Progenitor cell of endocrine pancreas (in vitro differentiated cells): ENCODE measurements around the gene DAB1. TPM values are rescaled to one million over a fixed set of nuclear protein-coding genes. Genes with fewer than 3 reads are reported as not detected.
A peak's percentile ranks its signal among the peaks of the same experiment; 100 is the strongest.

Experiments
- DNase-seq: peaks from one replicate; pipeline ENCODE4 v3.0.0; 2021; ENCODE audit warnings: low spot score; ENCODE audit not compliant: unreplicated experiment
- H3K27ac Mint-ChIP-seq: 2 replicates; pipeline ENCODE4 v1.8.0; 2021; ENCODE audit warnings: mild to moderate bottlenecking, moderate library complexity, mixed read lengths
- H3K27me3 Mint-ChIP-seq: 2 replicates; pipeline ENCODE4 v1.8.0; 2021; ENCODE audit warnings: mixed read lengths
- H3K36me3 Mint-ChIP-seq: 2 replicates; pipeline ENCODE4 v1.8.0; 2022; ENCODE audit warnings: mixed read lengths; ENCODE audit not compliant: insufficient read depth
- H3K4me1 Mint-ChIP-seq: 2 replicates; pipeline ENCODE4 v1.8.0; 2021; ENCODE audit warnings: low read depth, mixed read lengths
- H3K4me3 Mint-ChIP-seq: 2 replicates; pipeline ENCODE4 v1.8.0; 2021; ENCODE audit warnings: low read depth, mild to moderate bottlenecking, moderate library complexity, mixed read lengths
- H3K9me3 Mint-ChIP-seq: 2 replicates; pipeline ENCODE4 v1.8.0; 2021; ENCODE audit warnings: low read depth, mixed read lengths
- total RNA-seq: library from RNA; stranded (reverse); gene quantifications from 2 replicates; pipeline ENCODE4 v1.2.1, GENCODE V29; 2021
- TF ChIP-seq, protein P1 (sequence below): fragments of 200-600 bp; sonication (generic); IDR thresholded peaks from one replicate; pipeline ENCODE4 v1.5.0; 2021; ENCODE audit warnings: antibody characterized with exemption, mild to moderate bottlenecking; ENCODE audit not compliant: unreplicated experiment

The DAB1 gene
- total RNA-seq, 1 donor from 2014 or later, result 4.8 TPM

DNA sequence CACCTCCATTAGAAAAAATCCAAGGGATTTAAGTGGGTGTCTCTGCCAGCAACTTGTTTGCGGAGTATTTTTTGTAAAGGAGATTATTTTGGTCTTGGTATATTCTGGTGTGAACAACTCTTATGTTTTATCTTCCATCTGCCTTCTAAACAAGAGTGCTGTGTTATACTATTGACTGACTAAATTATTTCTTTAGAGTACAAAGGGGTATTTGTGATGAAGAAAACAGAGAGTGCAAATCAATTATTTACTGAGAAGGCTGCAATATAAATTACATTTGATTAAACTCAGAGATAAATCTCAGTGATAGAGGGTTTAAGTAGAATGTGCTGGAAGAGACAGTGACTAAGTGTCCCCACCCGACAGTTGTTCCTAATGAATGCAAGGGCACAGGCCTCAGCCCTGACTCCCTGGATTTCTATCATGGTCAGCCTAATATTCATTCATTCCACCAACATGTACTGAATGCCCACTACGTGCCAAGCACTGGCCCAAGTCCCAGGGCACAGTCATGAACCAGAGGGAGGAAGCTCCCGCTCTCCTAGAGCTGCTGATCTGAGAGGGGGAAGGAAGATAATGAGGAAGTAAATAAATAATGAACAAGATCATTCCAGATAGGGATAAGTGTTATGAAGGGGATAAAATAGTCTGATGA is 261.1 kb downstream of the DAB1 start:
- Mint-ChIP-seq H3K36me3 (no peaks in the 10 kb centered on the region), H3K27ac (peak overlapping the region; percentile 30)

DNA sequence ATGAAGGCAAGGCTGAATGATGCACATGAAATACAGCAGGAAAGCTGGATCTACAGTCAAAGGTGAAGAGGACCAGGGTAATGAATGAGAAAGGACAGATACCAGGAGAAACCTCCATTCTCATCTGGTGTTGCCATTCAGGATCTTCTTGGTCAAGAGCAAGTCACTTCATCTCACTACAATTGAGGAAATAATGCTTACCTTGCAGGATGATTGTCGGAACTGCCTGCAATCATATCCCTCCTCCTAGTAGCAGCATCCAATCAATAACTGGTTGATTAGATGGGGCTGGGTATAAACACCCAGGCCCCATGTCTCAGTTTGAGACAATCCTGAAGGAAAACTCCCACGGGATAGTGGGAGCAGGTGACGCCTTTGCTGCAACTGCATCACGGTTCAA is 263.3 kb downstream of the DAB1 start:
- TF ChIP-seq, protein P1, sequence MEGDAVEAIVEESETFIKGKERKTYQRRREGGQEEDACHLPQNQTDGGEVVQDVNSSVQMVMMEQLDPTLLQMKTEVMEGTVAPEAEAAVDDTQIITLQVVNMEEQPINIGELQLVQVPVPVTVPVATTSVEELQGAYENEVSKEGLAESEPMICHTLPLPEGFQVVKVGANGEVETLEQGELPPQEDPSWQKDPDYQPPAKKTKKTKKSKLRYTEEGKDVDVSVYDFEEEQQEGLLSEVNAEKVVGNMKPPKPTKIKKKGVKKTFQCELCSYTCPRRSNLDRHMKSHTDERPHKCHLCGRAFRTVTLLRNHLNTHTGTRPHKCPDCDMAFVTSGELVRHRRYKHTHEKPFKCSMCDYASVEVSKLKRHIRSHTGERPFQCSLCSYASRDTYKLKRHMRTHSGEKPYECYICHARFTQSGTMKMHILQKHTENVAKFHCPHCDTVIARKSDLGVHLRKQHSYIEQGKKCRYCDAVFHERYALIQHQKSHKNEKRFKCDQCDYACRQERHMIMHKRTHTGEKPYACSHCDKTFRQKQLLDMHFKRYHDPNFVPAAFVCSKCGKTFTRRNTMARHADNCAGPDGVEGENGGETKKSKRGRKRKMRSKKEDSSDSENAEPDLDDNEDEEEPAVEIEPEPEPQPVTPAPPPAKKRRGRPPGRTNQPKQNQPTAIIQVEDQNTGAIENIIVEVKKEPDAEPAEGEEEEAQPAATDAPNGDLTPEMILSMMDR, result no peak
- peaks cover 3% of the 10 kb centered on the region for H3K27me3 Mint-ChIP-seq
- no peak overlapping the region for H3K27ac Mint-ChIP-seq
- H3K4me1 Mint-ChIP-seq, result peaks cover 20% of the 10 kb centered on the region
- no peaks in the 10 kb centered on the region for H3K36me3 Mint-ChIP-seq
- no peak overlapping the region for H3K4me3 Mint-ChIP-seq
- DNase-seq, result no peak
- H3K9me3 Mint-ChIP-seq, result no peaks in the 10 kb centered on the region

More for the DNA sequence above, 261.1 kb downstream of the DAB1 start:
- H3K4me3 Mint-ChIP-seq, result no peak overlapping the region
- no peaks in the 10 kb centered on the region for H3K9me3 Mint-ChIP-seq
- peaks cover 6% of the 10 kb centered on the region for H3K27me3 Mint-ChIP-seq
- H3K4me1 Mint-ChIP-seq, result peaks cover 20% of the 10 kb centered on the region
- DNase-seq, result no peak
- TF ChIP-seq, protein P1, result no peak

DNA sequence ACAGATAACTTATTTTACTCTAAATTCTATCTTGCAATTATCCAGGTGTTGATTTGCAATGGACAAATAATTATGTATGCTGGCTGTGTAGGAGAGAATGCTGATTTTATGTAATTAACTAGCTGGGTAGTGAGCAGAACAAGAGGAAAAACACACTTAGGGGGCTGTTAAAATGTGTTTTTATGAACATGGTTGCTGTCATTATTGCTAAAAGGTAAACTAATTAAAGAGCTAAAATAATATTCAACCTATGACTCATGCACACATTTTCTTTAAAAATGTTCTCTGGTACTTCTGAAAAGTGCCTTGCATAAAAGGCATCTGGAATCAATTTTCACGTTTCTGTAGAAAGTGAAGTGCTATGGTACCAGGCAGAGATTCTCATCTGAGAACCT is 265.3 kb downstream of the DAB1 start:
- Mint-ChIP-seq H3K4me3 (no peak overlapping the region), H3K36me3 (no peaks in the 10 kb centered on the region), H3K4me1 (peaks cover 20% of the 10 kb centered on the region), H3K9me3 (peaks cover 14% of the 10 kb centered on the region), H3K27ac (no peak overlapping the region), H3K27me3 (peaks cover 3% of the 10 kb centered on the region)
- TF ChIP-seq, protein P1, result no peak
- no peak for DNase-seq

DNA sequence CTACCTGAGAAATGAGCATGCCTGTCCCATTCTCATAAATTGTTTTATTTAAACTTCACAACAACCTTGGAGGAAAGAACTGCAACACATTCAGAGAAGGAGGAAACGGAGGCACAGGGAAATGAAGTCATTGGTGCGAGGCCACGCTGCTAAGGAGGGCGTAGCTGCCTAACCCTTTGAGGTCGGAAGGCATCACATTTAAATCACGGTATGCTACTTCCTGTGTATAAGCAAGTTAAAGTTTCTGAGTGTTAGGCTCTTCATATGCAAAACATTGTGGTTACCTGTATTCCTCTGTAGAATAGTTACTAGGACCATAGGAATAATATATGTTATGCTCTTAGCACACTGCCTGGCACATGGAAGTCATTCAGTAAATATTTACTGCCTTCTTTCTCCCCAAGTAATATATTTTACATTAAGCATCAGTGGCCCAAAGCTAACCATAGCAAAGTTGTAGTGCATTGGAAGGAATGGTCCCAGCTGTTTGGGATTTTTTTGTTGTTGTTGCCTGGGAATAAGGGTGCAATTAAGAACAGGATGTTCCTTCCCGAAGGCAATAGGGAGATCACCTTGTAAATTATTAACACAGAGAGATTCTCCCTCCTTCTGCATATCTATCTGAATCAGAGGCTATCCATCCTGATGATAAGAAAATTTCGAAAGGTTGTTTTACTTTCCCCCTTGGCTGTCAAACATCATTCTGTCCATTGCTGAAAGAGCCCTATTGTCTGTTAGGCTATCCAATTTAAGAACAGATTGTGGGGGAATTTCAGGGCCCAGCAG is 265.8 kb downstream of the DAB1 start:
- Mint-ChIP-seq H3K4me3 (no peak overlapping the region), H3K27ac (no peak overlapping the region), H3K27me3 (peaks cover 3% of the 10 kb centered on the region), H3K36me3 (no peaks in the 10 kb centered on the region), H3K9me3 (peaks cover 14% of the 10 kb centered on the region), H3K4me1 (peaks cover 15% of the 10 kb centered on the region)
- no peak for DNase-seq
- TF ChIP-seq, protein P1, result no peak

DNA sequence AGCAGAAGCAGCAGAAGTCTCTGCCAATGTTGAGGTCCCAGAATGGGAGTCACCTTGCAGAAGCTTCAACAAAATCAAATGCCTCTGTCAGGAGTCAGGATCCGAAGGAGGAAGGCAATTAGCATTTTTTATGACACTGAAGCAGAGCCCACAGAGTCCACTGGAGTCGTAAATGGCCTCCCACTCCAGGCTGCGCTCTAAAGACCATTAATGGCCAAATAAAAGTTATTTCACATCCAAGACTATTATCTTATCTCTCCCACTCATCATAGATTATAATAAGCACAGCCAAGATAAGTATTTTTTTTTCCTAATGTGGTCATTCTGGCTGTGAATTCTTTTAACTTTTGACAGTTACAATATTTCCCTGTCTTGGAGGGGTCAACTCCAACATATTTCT is 267.0 kb downstream of the DAB1 start:
- peaks cover 3% of the 10 kb centered on the region for H3K27me3 Mint-ChIP-seq
- no peak overlapping the region for H3K27ac Mint-ChIP-seq
- H3K4me3 Mint-ChIP-seq, result no peak overlapping the region
- peaks cover 14% of the 10 kb centered on the region for H3K9me3 Mint-ChIP-seq
- no peaks in the 10 kb centered on the region for H3K36me3 Mint-ChIP-seq
- no peak for DNase-seq
- TF ChIP-seq, protein P1, result no peak
- H3K4me1 Mint-ChIP-seq, result peaks cover 7% of the 10 kb centered on the region
